PC-3 (cell line): ENCODE measurements around the gene TACC2. TPM values are rescaled to one million over a fixed set of nuclear protein-coding genes. Genes with fewer than 3 reads are reported as not detected.

Source experiments
- ATAC-seq: fragments of 200-7000 bp; cut with Tn5 transposase; 2 replicates; pipeline ENCODE4 v1.9.1; 2020; ENCODE audit warnings: mild to moderate bottlenecking, moderate library complexity
- BruUV-seq: library from RNA; stranded (reverse); fragments of 400-500 nt; replicated peaks from 2 replicates; lab custom pipeline; 2021; lab: Mats Ljungman, UMichigan
- CTCF ChIA-PET: fragments of 300-600 bp; sonication (Branson Sonifier 250); formaldehyde crosslinking; loops from one replicate; lab custom pipeline; 2022; ENCODE audit warnings: antibody characterized with exemption; lab: Charles Lee
- POLR2A ChIA-PET: fragments of 300-600 bp; sonication (Branson Sonifier 250); formaldehyde crosslinking; loops from one replicate; lab custom pipeline; 2022; ENCODE audit warnings: antibody characterized with exemption; ENCODE audit not compliant: unreplicated experiment; lab: Charles Lee
- DNase-seq: peaks from one replicate; pipeline ENCODE4 v3.0.0-alpha.2; 2015
- H2AFZ ChIP-seq: fragments of 300-600 bp; sonication (generic); 2 replicates; pipeline ENCODE4 v1.6.0; 2016; ENCODE audit warnings: antibody characterized with exemption, low read length
- H3F3A ChIP-seq: fragments of 300-600 bp; sonication (generic); one replicate; pipeline ENCODE4 v1.6.0; 2017; ENCODE audit warnings: antibody characterized with exemption, low read length, control low read depth, mild to moderate bottlenecking; ENCODE audit not compliant: unreplicated experiment
- H3K27ac ChIP-seq: fragments of 300-600 bp; sonication (generic); 2 replicates; pipeline ENCODE4 v1.5.1; 2016; ENCODE audit warnings: mild to moderate bottlenecking, low read length
- H3K27me3 ChIP-seq: fragments of 300-600 bp; sonication (generic); 2 replicates; pipeline ENCODE4 v1.6.1; 2016; ENCODE audit warnings: low read length, mixed read lengths
- H3K36me3 ChIP-seq: fragments of 300-600 bp; sonication (generic); 2 replicates; pipeline ENCODE4 v1.6.1; 2016; ENCODE audit warnings: low read depth, mixed run types, low read length, mixed read lengths
- H3K4me1 ChIP-seq: fragments of 300-600 bp; sonication (generic); 2 replicates; pipeline ENCODE4 v1.5.1; 2016; ENCODE audit warnings: low read length; ENCODE audit not compliant: insufficient read depth
- H3K4me2 ChIP-seq: fragments of 300-600 bp; sonication (generic); 2 replicates; pipeline ENCODE4 v1.6.0; 2016; ENCODE audit warnings: low read length
- H3K4me3 ChIP-seq: fragments of 300-600 bp; sonication (generic); 2 replicates; pipeline ENCODE4 v1.5.1; 2016; ENCODE audit warnings: mild to moderate bottlenecking, low read length, mixed read lengths
- H3K79me2 ChIP-seq: fragments of 300-600 bp; sonication (generic); 2 replicates; pipeline ENCODE4 v1.6.1; 2017; ENCODE audit warnings: low read length, mixed read lengths
- H3K9ac ChIP-seq: fragments of 300-600 bp; sonication (generic); 2 replicates; pipeline ENCODE4 v1.6.0; 2016; ENCODE audit warnings: mild to moderate bottlenecking, low read length
- H3K9me2 ChIP-seq: fragments of 300-600 bp; sonication (generic); replicated peaks from 2 replicates; pipeline ENCODE4 v1.6.1; 2016; ENCODE audit warnings: mixed run types, low read length, mixed read lengths
- H3K9me3 ChIP-seq: fragments of 300-600 bp; sonication (generic); 2 replicates; pipeline ENCODE4 v1.6.1; 2016; ENCODE audit warnings: low read length, mixed read lengths
- H4K20me1 ChIP-seq: fragments of 300-600 bp; sonication (generic); 2 replicates; pipeline ENCODE4 v1.6.1; 2016; ENCODE audit warnings: low read length, mixed read lengths
- CTCF ChIP-seq: fragments of 300-600 bp; sonication (generic); conservative IDR thresholded peaks from 2 replicates; pipeline ENCODE4 v1.5.1; 2017; ENCODE audit warnings: antibody characterized with exemption, low read depth, mild to moderate bottlenecking, low read length
- EZH2 ChIP-seq: fragments of 300-600 bp; sonication (generic); IDR thresholded peaks from one replicate; pipeline ENCODE4 v1.6.1; 2017; ENCODE audit warnings: antibody characterized with exemption, mild to moderate bottlenecking, low read length; ENCODE audit not compliant: unreplicated experiment
- EZH2phosphoT487 ChIP-seq: fragments of 300-600 bp; sonication (generic); IDR thresholded peaks from 2 replicates; pipeline ENCODE4 v1.6.1; 2018; ENCODE audit warnings: mild to moderate bottlenecking, antibody characterized with exemption, low read length, borderline replicate concordance
- intact Hi-C: fragments of 100-400 bp; cut with micrococcal nuclease; formaldehyde crosslinking; loops from 2 replicates; pipeline ENCODE4 v1.9.0; 2023
- total RNA-seq: library from RNA; depleted of rRNA; stranded (reverse); fragments of >200 nt; gene quantifications from 2 replicates; pipeline ENCODE4 v1.2.3, GENCODE V29; 2014

TACC2 gene
- total RNA-seq, 1 experiment from 2014 or later: 31.7 TPM

GRCh38 chr10:122173337-122173736 lies 184.4 kb downstream of the TACC2 start:
- H3F3A ChIP-seq: no peaks in the 10 kb centered on the region
- H4K20me1 ChIP-seq: no peaks in the 10 kb centered on the region
- H3K36me3 ChIP-seq: no peaks in the 10 kb centered on the region
- no peaks in the 10 kb centered on the region for H3K27me3 ChIP-seq
- POLR2A ChIA-PET: no interaction called here
- no peak overlapping the region for H3K4me2 ChIP-seq
- intact Hi-C loops: no loop called here
- H3K9me3 ChIP-seq: no peaks in the 10 kb centered on the region
- H3K4me1 ChIP-seq: no peaks in the 10 kb centered on the region
- no peak overlapping the region for H3K9ac ChIP-seq
- no TSS peak for BruUV-seq
- CTCF ChIA-PET: no interaction called here
- TF ChIP-seq CTCF (no peak), EZH2phosphoT487 (no peak), EZH2 (no peak)
- H3K79me2 ChIP-seq: no peaks in the 10 kb centered on the region
- H3K27ac ChIP-seq: no peak overlapping the region
- H2AFZ ChIP-seq: no peak overlapping the region
- H3K9me2 ChIP-seq: no peaks in the 10 kb centered on the region
- H3K4me3 ChIP-seq: no peak overlapping the region
- no peak for DNase-seq
- ATAC-seq: no peak

GRCh38 chr10:122173766-122174435 lies 184.9 kb downstream of the TACC2 start:
- H3K36me3 ChIP-seq: no peaks in the 10 kb centered on the region
- TF ChIP-seq CTCF: no peak
- TF ChIP-seq EZH2: no peak
- no peak for TF ChIP-seq EZH2phosphoT487
- no peak overlapping the region for H3K27ac ChIP-seq
- no peaks in the 10 kb centered on the region for H4K20me1 ChIP-seq
- H3K9ac ChIP-seq: no peak overlapping the region
- CTCF ChIA-PET: no interaction called here
- no peaks in the 10 kb centered on the region for H3K9me3 ChIP-seq
- no peaks in the 10 kb centered on the region for H3K4me1 ChIP-seq
- H3K27me3 ChIP-seq: no peaks in the 10 kb centered on the region
- no peak overlapping the region for H3K4me3 ChIP-seq
- H3K4me2 ChIP-seq: no peak overlapping the region
- no peak overlapping the region for H2AFZ ChIP-seq
- no TSS peak for BruUV-seq
- DNase-seq: no peak
- no peaks in the 10 kb centered on the region for H3F3A ChIP-seq
- ATAC-seq: no peak
- POLR2A ChIA-PET: no interaction called here
- H3K9me2 ChIP-seq: no peaks in the 10 kb centered on the region
- H3K79me2 ChIP-seq: no peaks in the 10 kb centered on the region
- intact Hi-C loops: no loop called here

GRCh38 chr10:122176232-122177213 lies 187.6 kb downstream of the TACC2 start:
- BruUV-seq: no TSS peak
- Histone ChIP-seq H2AFZ (no peak overlapping the region), H3K36me3 (no peaks in the 10 kb centered on the region), H3K27me3 (no peaks in the 10 kb centered on the region), H3K27ac (no peak overlapping the region), H3K4me1 (peaks cover 5% of the 10 kb centered on the region), H4K20me1 (no peaks in the 10 kb centered on the region), H3K4me3 (no peak overlapping the region), H3K4me2 (no peak overlapping the region), H3K9me3 (no peaks in the 10 kb centered on the region), H3K9me2 (no peaks in the 10 kb centered on the region), H3F3A (no peaks in the 10 kb centered on the region), H3K79me2 (0 out of 2 replicates have a peak, but pooled peaks cover 4% of the 10 kb centered on the region), H3K9ac (no peak overlapping the region)
- intact Hi-C loops: no loop called here
- ATAC-seq: no peak
- TF ChIP-seq EZH2phosphoT487 (no peak), CTCF (no peak), EZH2 (no peak)
- POLR2A ChIA-PET: no interaction called here
- CTCF ChIA-PET: no interaction called here
- DNase-seq: no peak
